Lower lobe of right lung (tissue), 2 donors: ENCODE results near the gene DPF3. TPM values are rescaled to one million over a fixed set of nuclear protein-coding genes. Genes with fewer than 3 reads are reported as not detected.

ENCODE experiments used
- ATAC-seq, 2 donors: fragments of 200-7000 bp; cut with Tn5 transposase; one replicate each; pipeline ENCODE4 v1.9.1; 2020 to 2022; ENCODE audit warnings: mild to moderate bottlenecking in 2 of 2, moderate library complexity in 2 of 2
- DNase-seq: peaks from one replicate; pipeline ENCODE4 v3.0.0-alpha.2; 2020
- H3K27ac ChIP-seq: fragments of 200-600 bp; one replicate; pipeline ENCODE4 v1.8.0; 2022
- H3K27me3 ChIP-seq: fragments of 200-600 bp; one replicate; pipeline ENCODE4 v1.8.0; 2022; ENCODE audit warnings: low read depth
- H3K36me3 ChIP-seq: fragments of 200-600 bp; one replicate; pipeline ENCODE4 v1.8.0; 2022; ENCODE audit warnings: mild to moderate bottlenecking
- H3K4me1 ChIP-seq: fragments of 200-600 bp; one replicate; pipeline ENCODE4 v1.8.0; 2022
- H3K4me3 ChIP-seq: fragments of 200-600 bp; one replicate; pipeline ENCODE4 v1.8.0; 2022; ENCODE audit warnings: mild to moderate bottlenecking
- H3K9me3 ChIP-seq: fragments of 200-600 bp; one replicate; pipeline ENCODE4 v1.8.0; 2022
- intact Hi-C: fragments of 100-400 bp; cut with DNase I; formaldehyde crosslinking; loops from one replicate; pipeline ENCODE4 v1.11.0; 2022
- total RNA-seq: library from RNA; stranded (reverse); fragmentation: NEBNext Ultra II Directional; extraction: Animal tissue kit (Norgen Biotek cat#: 25700); gene quantifications from one replicate; pipeline ENCODE4 v1.2.1, GENCODE V29; 2021
- TF ChIP-seq, protein P1 (sequence below): fragments of 200-600 bp; IDR thresholded peaks from one replicate; pipeline ENCODE4 v1.8.0; 2022; ENCODE audit warnings: antibody characterized with exemption, mild to moderate bottlenecking
- donor health status: DM: no; HTN: yes; CAD: no; lungs with severe emphysema.

DPF3 gene
- total RNA-seq, 1 donor from 2014 or later, result 0.59 TPM

- H3K9me3 ChIP-seq, result no peaks in the 10 kb centered on the region
- intact Hi-C loops, result no loop called here
- H3K27ac ChIP-seq, result no peak overlapping the region
- no peak for DNase-seq
- no peaks in the 10 kb centered on the region for H3K36me3 ChIP-seq
- no peaks in the 10 kb centered on the region for H3K4me1 ChIP-seq
- TF ChIP-seq, protein P1, sequence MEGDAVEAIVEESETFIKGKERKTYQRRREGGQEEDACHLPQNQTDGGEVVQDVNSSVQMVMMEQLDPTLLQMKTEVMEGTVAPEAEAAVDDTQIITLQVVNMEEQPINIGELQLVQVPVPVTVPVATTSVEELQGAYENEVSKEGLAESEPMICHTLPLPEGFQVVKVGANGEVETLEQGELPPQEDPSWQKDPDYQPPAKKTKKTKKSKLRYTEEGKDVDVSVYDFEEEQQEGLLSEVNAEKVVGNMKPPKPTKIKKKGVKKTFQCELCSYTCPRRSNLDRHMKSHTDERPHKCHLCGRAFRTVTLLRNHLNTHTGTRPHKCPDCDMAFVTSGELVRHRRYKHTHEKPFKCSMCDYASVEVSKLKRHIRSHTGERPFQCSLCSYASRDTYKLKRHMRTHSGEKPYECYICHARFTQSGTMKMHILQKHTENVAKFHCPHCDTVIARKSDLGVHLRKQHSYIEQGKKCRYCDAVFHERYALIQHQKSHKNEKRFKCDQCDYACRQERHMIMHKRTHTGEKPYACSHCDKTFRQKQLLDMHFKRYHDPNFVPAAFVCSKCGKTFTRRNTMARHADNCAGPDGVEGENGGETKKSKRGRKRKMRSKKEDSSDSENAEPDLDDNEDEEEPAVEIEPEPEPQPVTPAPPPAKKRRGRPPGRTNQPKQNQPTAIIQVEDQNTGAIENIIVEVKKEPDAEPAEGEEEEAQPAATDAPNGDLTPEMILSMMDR, result no peak
- no peak overlapping the region for H3K4me3 ChIP-seq
- ATAC-seq, result no peak
- peaks cover 7% of the 10 kb centered on the region for H3K27me3 ChIP-seq
Measured at GRCh38 chr14:72680853-72681640, 212.9 kb downstream of the DPF3 start.

GRCh38 chr14:72679536-72680151 is 214.3 kb downstream of the DPF3 start:
- Histone ChIP-seq H3K27ac (no peak overlapping the region), H3K9me3 (no peaks in the 10 kb centered on the region), H3K27me3 (peaks cover 7% of the 10 kb centered on the region), H3K36me3 (no peaks in the 10 kb centered on the region), H3K4me1 (no peaks in the 10 kb centered on the region), H3K4me3 (no peak overlapping the region)
- DNase-seq (no peak), ATAC-seq (no peak)
- TF ChIP-seq, protein P1, result no peak
- intact Hi-C loops, result no loop called here

DNA sequence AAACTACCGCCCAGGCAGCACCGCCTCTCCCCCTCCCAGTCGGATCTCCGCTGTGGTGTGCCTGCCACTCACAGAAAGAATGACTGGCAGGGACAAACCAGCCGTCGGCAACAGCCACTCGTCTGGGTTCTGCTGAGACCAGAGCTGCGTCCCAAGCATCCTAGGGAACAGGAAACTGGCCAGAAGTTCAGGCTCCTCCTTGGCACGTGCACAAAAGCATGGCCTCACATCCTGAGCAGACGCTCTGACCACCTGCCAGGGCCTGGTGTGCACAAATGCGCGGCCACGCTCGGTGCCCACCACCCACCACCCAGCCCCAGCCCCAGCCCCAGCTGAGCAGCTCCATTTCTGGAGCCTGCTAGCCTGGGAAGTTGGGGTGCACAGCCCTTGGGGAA is 214.8 kb downstream of the DPF3 start:
- ATAC-seq (no peak), DNase-seq (no peak)
- Histone ChIP-seq H3K27ac (no peak overlapping the region), H3K9me3 (no peaks in the 10 kb centered on the region), H3K4me3 (no peak overlapping the region), H3K4me1 (no peaks in the 10 kb centered on the region), H3K27me3 (peaks cover 7% of the 10 kb centered on the region), H3K36me3 (no peaks in the 10 kb centered on the region)
- TF ChIP-seq, protein P1, result no peak
- intact Hi-C loops, result no loop called here

DNA sequence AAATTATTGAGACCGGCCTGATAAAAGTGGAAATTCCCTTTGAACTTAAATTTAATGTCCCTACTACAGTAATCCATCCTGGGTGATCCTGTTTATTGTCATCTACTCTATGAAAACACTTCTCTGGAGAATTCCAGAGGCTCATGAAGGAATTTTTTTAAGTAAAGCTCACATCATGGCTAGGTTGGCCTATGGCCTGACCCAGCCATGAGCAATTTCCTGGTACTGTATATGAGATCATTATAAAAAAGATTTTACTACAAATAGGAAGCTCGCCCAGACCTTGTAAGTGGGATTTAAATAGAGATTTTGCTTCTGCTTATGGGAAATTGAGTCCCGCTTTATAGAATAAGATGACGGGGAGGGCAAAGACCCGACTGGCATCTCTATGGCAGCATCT is 215.5 kb downstream of the DPF3 start:
- Histone ChIP-seq H3K27ac (no peak overlapping the region), H3K27me3 (peaks cover 7% of the 10 kb centered on the region), H3K4me1 (no peaks in the 10 kb centered on the region), H3K4me3 (no peak overlapping the region), H3K36me3 (no peaks in the 10 kb centered on the region), H3K9me3 (no peaks in the 10 kb centered on the region)
- intact Hi-C loops, result no loop called here
- DNase-seq (no peak), ATAC-seq (no peak)
- TF ChIP-seq, protein P1, result no peak

GRCh38 chr14:72677664-72678063 is 216.2 kb downstream of the DPF3 start:
- H3K4me3 ChIP-seq, result no peak overlapping the region
- H3K4me1 ChIP-seq, result no peaks in the 10 kb centered on the region
- ATAC-seq (no peak), DNase-seq (no peak)
- intact Hi-C loops, result no loop called here
- peaks cover 7% of the 10 kb centered on the region for H3K27me3 ChIP-seq
- TF ChIP-seq, protein P1, result no peak
- no peak overlapping the region for H3K27ac ChIP-seq
- H3K36me3 ChIP-seq, result no peaks in the 10 kb centered on the region
- no peaks in the 10 kb centered on the region for H3K9me3 ChIP-seq
